Thyroid gland (tissue), 4 donors: Measurements from ENCODE around the gene LRMDA.

Experiments used
- POLR2A ChIP-seq, 2 donors: fragments of 450-650 bp; IDR thresholded peaks; one replicate each; pipeline ENCODE4 v1.6.1; 2017; ENCODE audit warnings: antibody characterized with exemption in 2 of 2, mild to moderate bottlenecking in 2 of 2, moderate library complexity in 1 of 2
- TF ChIP-seq, protein P1 (sequence below), 6 experiments: fragments of 200-600 bp in 3 of 6; fragments of 450-650 bp in 3 of 6; sonication (generic) in 3 of 6; IDR thresholded peaks; one replicate each; pipeline ENCODE4 v1.5.1; 2016 to 2019; ENCODE audit warnings: antibody characterized with exemption in 6 of 6, mild to moderate bottlenecking in 2 of 6, inconsistent platforms in 1 of 6, moderate library complexity in 1 of 6

DNA sequence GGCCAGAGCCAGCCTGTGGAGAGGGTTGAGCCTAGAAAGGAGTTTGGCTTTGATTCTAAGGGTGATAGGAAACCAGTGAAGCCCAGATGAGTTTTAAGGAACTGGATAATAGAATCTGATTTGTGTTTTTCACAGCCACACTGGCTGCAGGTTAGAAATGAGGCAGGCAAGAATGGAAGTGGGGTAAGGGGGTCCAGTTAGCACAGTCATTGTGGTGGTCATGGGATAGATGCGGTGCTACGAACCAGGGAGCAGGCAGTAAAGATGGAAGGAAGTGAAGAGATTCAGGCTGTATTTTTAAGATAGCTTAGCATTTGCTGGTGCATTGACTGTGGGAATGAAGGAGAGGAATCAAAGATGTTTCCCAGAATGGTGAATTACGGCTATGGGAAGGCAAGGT lies 322.2 kb downstream of the LRMDA start:
- TF ChIP-seq, protein P1, sequence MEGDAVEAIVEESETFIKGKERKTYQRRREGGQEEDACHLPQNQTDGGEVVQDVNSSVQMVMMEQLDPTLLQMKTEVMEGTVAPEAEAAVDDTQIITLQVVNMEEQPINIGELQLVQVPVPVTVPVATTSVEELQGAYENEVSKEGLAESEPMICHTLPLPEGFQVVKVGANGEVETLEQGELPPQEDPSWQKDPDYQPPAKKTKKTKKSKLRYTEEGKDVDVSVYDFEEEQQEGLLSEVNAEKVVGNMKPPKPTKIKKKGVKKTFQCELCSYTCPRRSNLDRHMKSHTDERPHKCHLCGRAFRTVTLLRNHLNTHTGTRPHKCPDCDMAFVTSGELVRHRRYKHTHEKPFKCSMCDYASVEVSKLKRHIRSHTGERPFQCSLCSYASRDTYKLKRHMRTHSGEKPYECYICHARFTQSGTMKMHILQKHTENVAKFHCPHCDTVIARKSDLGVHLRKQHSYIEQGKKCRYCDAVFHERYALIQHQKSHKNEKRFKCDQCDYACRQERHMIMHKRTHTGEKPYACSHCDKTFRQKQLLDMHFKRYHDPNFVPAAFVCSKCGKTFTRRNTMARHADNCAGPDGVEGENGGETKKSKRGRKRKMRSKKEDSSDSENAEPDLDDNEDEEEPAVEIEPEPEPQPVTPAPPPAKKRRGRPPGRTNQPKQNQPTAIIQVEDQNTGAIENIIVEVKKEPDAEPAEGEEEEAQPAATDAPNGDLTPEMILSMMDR (IDR thresholded peaks at IDR 0.05): no peak
- no peak for TF ChIP-seq POLR2A (IDR thresholded peaks at IDR 0.05)
